NCI-H2227 treated with DMSO at 0.1 percent for 48 hours (cell line): Measurements from ENCODE around the gene AMDHD1.
"Not testable (repeated sequence)": the region's sequence is repeated elsewhere in the genome, so short reads cannot be mapped to it uniquely, and the experiment has no call there.

Source experiments
- DNase-seq: peaks from one replicate; lab custom pipeline; 2025; lab: John Stamatoyannopoulos, UW

AMDHD1 gene

GRCh38 chr12:95966287-95966870, 23.2 kb downstream of the AMDHD1 start:
- DNase-seq = no peak

GRCh38 chr12:95967301-95967700, 24.2 kb downstream of the AMDHD1 start:
- no peak for DNase-seq

- not testable (repeated sequence) for DNase-seq
Measured at GRCh38 chr12:95969116-95969515, 26.0 kb downstream of the AMDHD1 start.

- no peak for DNase-seq
Measured at GRCh38 chr12:95970905-95971304, 27.8 kb downstream of the AMDHD1 start.

- no peak for DNase-seq
Measured at GRCh38 chr12:95972832-95973456, 29.8 kb downstream of the AMDHD1 start.

GRCh38 chr12:95974358-95974757, 31.2 kb downstream of the AMDHD1 start:
- no peak for DNase-seq

GRCh38 chr12:95975491-95975890, 32.4 kb downstream of the AMDHD1 start:
- DNase-seq = no peak

- DNase-seq = no peak
Measured at GRCh38 chr12:95976416-95976832, 33.3 kb downstream of the AMDHD1 start.

GRCh38 chr12:95977764-95978305, 34.7 kb downstream of the AMDHD1 start:
- no peak for DNase-seq

GRCh38 chr12:95978351-95978750, 35.2 kb downstream of the AMDHD1 start:
- no peak for DNase-seq

- DNase-seq = no peak
Measured at GRCh38 chr12:95978774-95979173, 35.6 kb downstream of the AMDHD1 start.

- no peak for DNase-seq
Measured at GRCh38 chr12:95980437-95980836, 37.3 kb downstream of the AMDHD1 start.

GRCh38 chr12:95982602-95983001, 39.5 kb downstream of the AMDHD1 start:
- no peak for DNase-seq

GRCh38 chr12:95984682-95985081, 41.6 kb downstream of the AMDHD1 start:
- DNase-seq = no peak

GRCh38 chr12:95986635-95987570, 43.8 kb downstream of the AMDHD1 start:
- no peak for DNase-seq

- no peak for DNase-seq
Measured at GRCh38 chr12:95988506-95989275, 45.6 kb downstream of the AMDHD1 start.

GRCh38 chr12:95989504-95990123, 46.5 kb downstream of the AMDHD1 start:
- no peak for DNase-seq

GRCh38 chr12:95990136-95990535, 47.0 kb downstream of the AMDHD1 start:
- DNase-seq = no peak

GRCh38 chr12:95993907-95994306, 50.8 kb downstream of the AMDHD1 start:
- no peak for DNase-seq

- DNase-seq = no peak
Measured at GRCh38 chr12:95994476-95994875, 51.3 kb downstream of the AMDHD1 start.

GRCh38 chr12:95995238-95996031, 52.3 kb downstream of the AMDHD1 start:
- DNase-seq = no peak
